ENCODE data around the gene IGF2BP2.
"Not testable (repeated sequence)": the region's sequence is repeated elsewhere in the genome, so short reads cannot be mapped to it uniquely, and the experiment has no call there.

The IGF2BP2 gene

GRCh38 chr3:185687271-185687878 lies 137.5 kb downstream of the IGF2BP2 start:
- H3K9me3 ChIP-seq (ENCODE audit: control insufficient read depth, low read length), result no peaks in the 10 kb centered on the region
- 94 to 96% methylated on average over 4 of the region's 6 CpGs for WGBS, 2 experiments (ENCODE audit: insufficient coverage in 2 of 2)
- no peak overlapping the region for H3K27ac ChIP-seq (ENCODE audit: low read depth, low read length, severe bottlenecking)
- no peak overlapping the region for H3K4me3 ChIP-seq (ENCODE audit: extremely low read depth, insufficient read depth, low read length, poor library complexity, severe bottlenecking)
- peaks cover 77% of the 10 kb centered on the region for H3K36me3 ChIP-seq (ENCODE audit: control insufficient read depth, insufficient read depth, low read length)
- peaks cover 19% of the 10 kb centered on the region for H3K4me1 ChIP-seq (ENCODE audit: control insufficient read depth, insufficient read depth, low read length, poor library complexity, severe bottlenecking)

DNA sequence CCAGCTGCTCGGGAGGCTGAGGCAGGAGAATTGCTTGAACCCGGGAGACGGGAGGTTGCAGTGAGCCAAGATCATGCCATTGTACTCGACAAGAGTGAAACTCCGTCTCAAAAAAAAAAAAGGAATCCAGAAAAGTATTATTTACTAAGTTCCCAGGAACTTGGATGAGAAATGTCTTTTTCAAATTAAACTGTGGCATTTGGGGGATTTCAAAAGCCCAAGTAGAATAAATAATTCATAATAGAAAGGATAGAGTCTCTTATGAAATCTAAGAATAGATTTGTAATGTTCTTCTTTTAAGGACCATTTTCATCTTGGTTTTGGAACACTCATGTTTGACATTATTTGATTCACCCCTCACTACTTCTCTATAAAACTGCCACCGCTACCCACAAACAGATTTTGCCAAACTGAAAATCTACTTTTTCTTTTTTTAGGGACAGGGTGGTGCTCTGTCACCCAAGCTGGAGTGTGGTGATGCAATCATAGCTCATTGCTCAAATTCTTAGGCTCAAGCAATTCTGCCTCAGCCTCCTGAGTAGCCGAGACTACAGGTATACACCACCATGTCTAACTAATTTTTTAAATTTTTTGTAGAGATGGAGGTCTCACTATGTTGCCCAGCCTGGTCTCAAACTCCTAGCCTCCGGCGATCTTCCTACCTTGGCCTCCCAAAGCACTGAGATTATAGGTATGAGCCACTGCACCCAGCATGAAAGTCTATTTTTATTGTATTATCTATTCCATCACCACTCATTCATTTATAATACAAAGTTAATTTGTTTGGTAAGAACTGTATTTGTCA lies 139.4 kb downstream of the IGF2BP2 start:
- H3K4me3 ChIP-seq (ENCODE audit: extremely low read depth, insufficient read depth, low read length, poor library complexity, severe bottlenecking), result no peak overlapping the region
- no peak overlapping the region for H3K27ac ChIP-seq (ENCODE audit: low read depth, low read length, severe bottlenecking)
- peaks cover 19% of the 10 kb centered on the region for H3K4me1 ChIP-seq (ENCODE audit: control insufficient read depth, insufficient read depth, low read length, poor library complexity, severe bottlenecking)
- H3K36me3 ChIP-seq (ENCODE audit: control insufficient read depth, insufficient read depth, low read length), result peaks cover 74% of the 10 kb centered on the region
- 93 to 98% methylated on average over 3 to 4 of the region's 9 CpGs for WGBS, 2 experiments (ENCODE audit: insufficient coverage in 2 of 2)
- H3K9me3 ChIP-seq (ENCODE audit: control insufficient read depth, low read length), result no peaks in the 10 kb centered on the region

- peaks cover 2% of the 10 kb centered on the region for H3K4me1 ChIP-seq (ENCODE audit: control insufficient read depth, insufficient read depth, low read length, poor library complexity, severe bottlenecking)
- H3K27ac ChIP-seq (ENCODE audit: low read depth, low read length, severe bottlenecking), result no peak overlapping the region
- H3K36me3 ChIP-seq (ENCODE audit: control insufficient read depth, insufficient read depth, low read length), result peaks cover 88% of the 10 kb centered on the region
- H3K9me3 ChIP-seq (ENCODE audit: control insufficient read depth, low read length), result peaks cover 6% of the 10 kb centered on the region
- no peak overlapping the region for H3K4me3 ChIP-seq (ENCODE audit: extremely low read depth, insufficient read depth, low read length, poor library complexity, severe bottlenecking)
- WGBS, 2 experiments (ENCODE audit: insufficient coverage in 2 of 2), result 100% methylated on average over 1 of the region's 4 CpGs; no CpG with 5 or more reads in 1 of the 2 experiments
These were observed 144.6 kb downstream of the IGF2BP2 start for GRCh38 chr3:185680231-185680630.

DNA sequence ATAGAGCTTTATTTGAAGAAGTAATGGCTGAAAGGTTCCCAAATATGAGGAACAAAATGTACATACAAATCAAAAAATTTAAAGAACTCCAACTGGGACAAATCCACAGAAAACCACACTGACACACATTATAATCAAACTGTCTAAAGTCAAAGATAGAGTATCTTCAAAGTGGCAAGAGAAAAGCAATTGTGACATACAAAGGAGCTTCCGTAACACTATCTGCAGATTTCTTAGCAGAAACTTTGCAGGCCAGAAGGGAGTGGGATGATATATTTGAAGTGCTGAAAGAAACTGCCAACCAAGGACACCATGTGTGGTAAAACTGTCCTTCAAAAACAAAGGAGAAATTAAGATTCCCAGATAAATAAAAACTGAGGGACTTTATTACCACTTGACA lies 146.8 kb downstream of the IGF2BP2 start:
- WGBS, 2 experiments (ENCODE audit: insufficient coverage in 2 of 2), result 80% methylated on average over 1 of the region's 1 CpG; no CpG with 5 or more reads in 1 of the 2 experiments
- H3K9me3 ChIP-seq (ENCODE audit: control insufficient read depth, low read length), result peaks cover 6% of the 10 kb centered on the region
- peaks cover 2% of the 10 kb centered on the region for H3K4me1 ChIP-seq (ENCODE audit: control insufficient read depth, insufficient read depth, low read length, poor library complexity, severe bottlenecking)
- peak overlapping the region; percentile 10 for H3K27ac ChIP-seq (ENCODE audit: low read depth, low read length, severe bottlenecking)
- no peak overlapping the region for H3K4me3 ChIP-seq (ENCODE audit: extremely low read depth, insufficient read depth, low read length, poor library complexity, severe bottlenecking)
- H3K36me3 ChIP-seq (ENCODE audit: control insufficient read depth, insufficient read depth, low read length), result peaks cover 88% of the 10 kb centered on the region

GRCh38 chr3:185677146-185677829 lies 147.6 kb downstream of the IGF2BP2 start:
- Histone ChIP-seq H3K4me3 (ENCODE audit: extremely low read depth, insufficient read depth, low read length, poor library complexity, severe bottlenecking) (no peak overlapping the region), H3K4me1 (ENCODE audit: control insufficient read depth, insufficient read depth, low read length, poor library complexity, severe bottlenecking) (peaks cover 2% of the 10 kb centered on the region), H3K9me3 (ENCODE audit: control insufficient read depth, low read length) (peaks cover 6% of the 10 kb centered on the region), H3K27ac (ENCODE audit: low read depth, low read length, severe bottlenecking) (peak overlapping the region; percentile 18), H3K36me3 (ENCODE audit: control insufficient read depth, insufficient read depth, low read length) (peaks cover 88% of the 10 kb centered on the region)
- WGBS, 2 experiments (ENCODE audit: insufficient coverage in 2 of 2), result 100% methylated on average over 1 of the region's 1 CpG

DNA sequence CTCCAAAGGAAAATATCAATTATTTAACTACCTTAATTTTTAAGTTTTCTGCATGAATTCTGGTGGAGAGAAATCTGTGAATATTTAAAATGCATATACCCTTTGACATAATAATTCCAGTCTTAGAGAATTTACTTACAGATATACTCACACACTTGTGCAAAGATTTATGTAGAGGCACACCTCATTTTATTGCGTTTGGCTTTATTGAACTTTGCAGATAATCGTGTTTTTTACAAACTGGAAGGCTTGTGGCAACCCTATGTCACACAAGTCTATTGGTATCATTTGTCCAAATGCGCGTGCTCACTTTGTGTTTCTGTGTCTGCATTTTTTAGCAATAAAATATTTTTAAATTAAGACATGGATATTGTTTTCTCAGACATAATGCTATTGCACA lies 157.3 kb downstream of the IGF2BP2 start:
- Histone ChIP-seq H3K4me1 (ENCODE audit: control insufficient read depth, insufficient read depth, low read length, poor library complexity, severe bottlenecking) (no peaks in the 10 kb centered on the region), H3K27ac (ENCODE audit: low read depth, low read length, severe bottlenecking) (no peak overlapping the region), H3K4me3 (ENCODE audit: extremely low read depth, insufficient read depth, low read length, poor library complexity, severe bottlenecking) (no peak overlapping the region), H3K36me3 (ENCODE audit: control insufficient read depth, insufficient read depth, low read length) (peaks cover 75% of the 10 kb centered on the region), H3K9me3 (ENCODE audit: control insufficient read depth, low read length) (no peaks in the 10 kb centered on the region)
- 100% methylated on average over 2 of the region's 4 CpGs for WGBS, 2 experiments (ENCODE audit: insufficient coverage in 2 of 2)

DNA sequence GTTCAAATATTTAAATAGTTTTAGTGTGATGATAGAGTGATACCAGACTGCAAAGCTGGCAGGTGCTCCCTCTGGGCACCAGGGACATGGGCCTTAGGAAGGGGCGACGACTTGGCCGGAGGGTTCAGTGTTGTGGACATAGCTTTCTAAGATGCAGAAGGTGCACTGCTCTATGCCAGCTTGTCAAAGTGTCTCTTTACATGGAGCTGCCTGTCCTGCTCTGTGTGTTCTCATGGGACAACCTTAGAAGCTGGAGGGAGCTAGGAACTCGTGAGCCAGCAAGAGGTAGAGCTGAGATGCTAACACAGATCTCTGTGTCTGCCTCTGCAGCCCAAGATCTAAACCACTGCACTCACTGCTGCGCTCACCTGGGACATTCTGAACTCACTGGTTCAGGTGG lies 160.9 kb downstream of the IGF2BP2 start:
- WGBS, 2 experiments (ENCODE audit: insufficient coverage in 2 of 2), result 97 to 100% methylated on average over 3 to 4 of the region's 5 CpGs
- Histone ChIP-seq H3K36me3 (ENCODE audit: control insufficient read depth, insufficient read depth, low read length) (peaks cover 54% of the 10 kb centered on the region), H3K4me3 (ENCODE audit: extremely low read depth, insufficient read depth, low read length, poor library complexity, severe bottlenecking) (no peak overlapping the region), H3K9me3 (ENCODE audit: control insufficient read depth, low read length) (no peaks in the 10 kb centered on the region), H3K4me1 (ENCODE audit: control insufficient read depth, insufficient read depth, low read length, poor library complexity, severe bottlenecking) (peaks cover 20% of the 10 kb centered on the region), H3K27ac (ENCODE audit: low read depth, low read length, severe bottlenecking) (no peak overlapping the region)

DNA sequence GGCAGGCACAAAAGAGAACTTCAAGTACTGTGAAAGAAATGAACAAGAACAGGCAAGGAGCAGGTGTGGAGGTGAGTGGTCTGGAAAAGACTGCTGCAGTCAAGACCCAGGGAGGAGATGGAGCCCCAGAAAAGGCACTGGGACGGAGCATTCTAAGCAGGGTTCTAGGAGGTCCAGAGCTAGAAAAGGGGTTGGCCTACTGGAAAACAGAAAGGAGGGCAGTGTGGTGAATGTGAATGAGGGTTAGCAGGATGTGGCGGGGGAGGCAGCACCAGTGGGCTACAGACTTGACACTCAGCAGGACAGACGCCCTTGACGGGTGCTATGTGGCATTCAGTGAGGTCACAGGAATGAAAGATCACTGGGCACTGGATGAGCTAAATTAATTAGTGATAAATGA lies 163.1 kb downstream of the IGF2BP2 start:
- Histone ChIP-seq H3K36me3 (ENCODE audit: control insufficient read depth, insufficient read depth, low read length) (peaks cover 60% of the 10 kb centered on the region), H3K27ac (ENCODE audit: low read depth, low read length, severe bottlenecking) (peak overlapping the region; percentile 49), H3K4me3 (ENCODE audit: extremely low read depth, insufficient read depth, low read length, poor library complexity, severe bottlenecking) (no peak overlapping the region), H3K9me3 (ENCODE audit: control insufficient read depth, low read length) (no peaks in the 10 kb centered on the region), H3K4me1 (ENCODE audit: control insufficient read depth, insufficient read depth, low read length, poor library complexity, severe bottlenecking) (peaks cover 40% of the 10 kb centered on the region)
- 83 to 91% methylated on average over 2 to 4 of the region's 4 CpGs for WGBS, 2 experiments (ENCODE audit: insufficient coverage in 2 of 2)

- Histone ChIP-seq H3K4me1 (ENCODE audit: control insufficient read depth, insufficient read depth, low read length, poor library complexity, severe bottlenecking) (peaks cover 45% of the 10 kb centered on the region), H3K36me3 (ENCODE audit: control insufficient read depth, insufficient read depth, low read length) (peaks cover 59% of the 10 kb centered on the region), H3K27ac (ENCODE audit: low read depth, low read length, severe bottlenecking) (peak overlapping the region; percentile 57)
- not testable (repeated sequence) for H3K4me3 ChIP-seq (ENCODE audit: extremely low read depth, insufficient read depth, low read length, poor library complexity, severe bottlenecking); H3K9me3 ChIP-seq (ENCODE audit: control insufficient read depth, low read length)
- 90 to 93% methylated on average over 8 to 10 of the region's 10 CpGs for WGBS, 2 experiments (ENCODE audit: insufficient coverage in 2 of 2)
These were observed 163.5 kb downstream of the IGF2BP2 start for GRCh38 chr3:185661296-185661695.

DNA sequence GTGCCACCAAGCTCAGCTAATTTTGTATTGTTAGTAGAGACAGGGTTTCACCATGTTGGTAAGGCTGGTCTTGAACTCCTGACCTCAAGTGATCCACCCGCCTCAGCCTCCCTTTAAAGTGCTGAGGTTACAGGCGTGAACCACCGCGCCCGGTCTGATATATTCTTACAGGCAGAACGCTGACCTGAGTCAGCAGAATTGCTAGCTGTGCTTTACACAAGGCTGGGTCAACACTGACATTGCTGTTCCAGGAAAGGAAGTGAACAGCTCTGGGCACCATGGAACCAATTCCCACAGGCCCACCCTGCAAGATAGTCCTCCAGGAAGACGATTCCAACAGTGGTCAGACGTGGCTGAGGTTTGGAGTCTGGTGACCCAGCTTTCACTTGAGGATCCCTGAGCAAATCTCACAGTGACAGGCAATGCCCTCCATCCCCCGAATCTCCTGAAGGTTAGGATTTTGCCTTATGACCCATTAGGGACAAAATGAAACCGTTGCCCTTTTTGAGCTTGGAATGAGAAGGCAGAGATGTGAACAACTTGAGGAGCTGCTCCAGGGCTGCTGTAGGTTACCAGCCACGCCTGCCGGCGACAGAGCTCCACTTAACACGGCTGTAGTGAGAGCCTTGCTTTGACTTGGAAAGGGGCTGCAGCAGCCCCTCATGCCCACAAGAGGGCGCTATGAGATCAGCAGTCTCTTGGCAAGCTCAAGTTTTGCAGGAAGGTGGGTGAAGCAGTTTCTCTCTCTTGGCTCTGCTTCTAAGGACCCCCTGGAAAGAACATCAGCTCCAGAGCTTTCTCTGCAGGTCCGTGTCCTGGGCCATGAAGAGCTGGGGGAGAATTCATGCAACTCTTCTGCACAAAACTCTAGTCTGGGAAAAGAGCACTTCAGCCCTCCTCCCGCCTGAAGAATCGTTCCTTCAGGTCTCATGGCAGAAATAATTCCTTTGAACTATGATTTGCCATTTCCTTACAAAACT lies 164.6 kb downstream of the IGF2BP2 start:
- Histone ChIP-seq H3K4me3 (ENCODE audit: extremely low read depth, insufficient read depth, low read length, poor library complexity, severe bottlenecking) (no peak overlapping the region), H3K4me1 (ENCODE audit: control insufficient read depth, insufficient read depth, low read length, poor library complexity, severe bottlenecking) (peaks cover 55% of the 10 kb centered on the region), H3K9me3 (ENCODE audit: control insufficient read depth, low read length) (no peaks in the 10 kb centered on the region), H3K27ac (ENCODE audit: low read depth, low read length, severe bottlenecking) (peak overlapping the region; percentile 57), H3K36me3 (ENCODE audit: control insufficient read depth, insufficient read depth, low read length) (peaks cover 69% of the 10 kb centered on the region)
- 56 to 63% methylated on average over 14 to 18 of the region's 18 CpGs for WGBS, 2 experiments (ENCODE audit: insufficient coverage in 2 of 2)
